Islet of Langerhans (tissue), 1 donor: Measurements from ENCODE around the gene LNPEP.
"Not testable (repeated sequence)": the region's sequence is repeated elsewhere in the genome, so short reads cannot be mapped to it uniquely, and the experiment has no call there.

ENCODE experiments used
- FAIRE-seq: peaks from one replicate; lab custom pipeline; 2011; peaks lifted over from hg19 to GRCh38; lab: Jason Lieb, UNC

LNPEP gene

DNA sequence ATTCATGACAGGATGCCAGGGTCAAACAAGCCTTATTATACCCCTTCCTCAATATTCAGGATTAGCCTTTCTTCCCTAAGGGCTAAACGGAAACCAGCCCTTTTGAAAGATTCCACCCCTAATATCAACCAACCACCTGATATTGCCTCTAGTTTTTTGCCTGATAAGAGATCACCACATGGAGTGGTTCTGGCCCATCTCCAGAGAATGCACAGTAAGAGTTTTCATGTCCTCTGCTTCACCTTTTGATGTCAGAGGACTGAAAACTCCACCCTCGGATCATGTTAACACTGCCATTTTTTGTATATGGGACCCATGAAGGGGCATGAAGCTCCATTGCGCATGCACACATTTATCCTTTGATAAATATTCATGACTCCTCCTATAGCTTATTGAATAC lies 5.8 kb upstream of the LNPEP start:
- no peak for FAIRE-seq

- no peak for FAIRE-seq
These were observed 5.3 kb upstream of the LNPEP start for GRCh38 chr5:96930589-96930988.

GRCh38 chr5:96931037-96931436 lies 4.8 kb upstream of the LNPEP start:
- FAIRE-seq: not testable (repeated sequence)

GRCh38 chr5:96931605-96932004 lies 4.3 kb upstream of the LNPEP start:
- FAIRE-seq: no peak

DNA sequence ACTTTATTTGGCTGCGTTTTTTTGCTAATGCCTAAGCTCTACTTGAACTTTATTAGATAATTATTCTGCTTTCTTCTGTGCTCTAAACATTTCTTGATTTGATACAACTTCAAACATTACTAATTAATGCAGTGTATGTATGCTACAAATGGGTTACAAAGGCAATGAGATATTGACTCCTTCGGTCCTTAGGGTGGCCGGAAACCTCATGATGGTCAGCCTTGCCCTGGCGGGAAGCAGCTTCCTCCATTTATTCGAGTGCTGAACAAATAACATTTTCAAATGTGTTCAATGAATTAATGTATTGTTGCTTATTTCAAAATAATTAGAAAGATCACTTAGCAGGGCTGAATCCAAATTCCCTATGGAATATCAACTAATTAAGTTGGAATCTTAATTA lies 3.9 kb upstream of the LNPEP start:
- FAIRE-seq: no peak

GRCh38 chr5:96933764-96934707 lies 1.8 kb upstream of the LNPEP start:
- FAIRE-seq: no peak

- no peak for FAIRE-seq
These were observed 947 bp upstream of the LNPEP start for GRCh38 chr5:96934708-96935558.

GRCh38 chr5:96936431-96937320 lies 796 bp downstream of the LNPEP start:
- FAIRE-seq: no peak

GRCh38 chr5:96940586-96940985 lies 4.7 kb downstream of the LNPEP start:
- no peak for FAIRE-seq

GRCh38 chr5:96941140-96941539 lies 5.3 kb downstream of the LNPEP start:
- no peak for FAIRE-seq

- FAIRE-seq: no peak
These were observed 6.2 kb downstream of the LNPEP start for GRCh38 chr5:96942078-96942477.

DNA sequence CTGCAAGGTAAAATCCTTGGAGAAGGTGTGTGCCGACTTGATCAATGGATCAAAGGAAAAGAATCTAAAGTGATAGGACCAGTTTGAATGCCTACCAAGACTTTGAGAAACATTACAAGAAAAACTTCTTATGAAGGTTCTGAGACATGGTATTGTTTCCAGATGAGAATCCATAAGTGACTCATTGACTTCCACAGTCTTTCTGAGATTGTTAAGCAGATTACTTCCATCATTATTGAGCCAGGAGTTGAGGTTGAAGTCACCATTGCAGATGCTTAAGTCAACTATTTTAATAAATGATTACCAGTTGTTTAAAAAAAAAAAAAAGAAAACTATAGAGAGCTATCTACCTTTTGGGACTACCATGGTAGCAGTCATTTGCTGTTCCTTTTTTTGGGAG lies 7.0 kb downstream of the LNPEP start:
- no peak for FAIRE-seq

DNA sequence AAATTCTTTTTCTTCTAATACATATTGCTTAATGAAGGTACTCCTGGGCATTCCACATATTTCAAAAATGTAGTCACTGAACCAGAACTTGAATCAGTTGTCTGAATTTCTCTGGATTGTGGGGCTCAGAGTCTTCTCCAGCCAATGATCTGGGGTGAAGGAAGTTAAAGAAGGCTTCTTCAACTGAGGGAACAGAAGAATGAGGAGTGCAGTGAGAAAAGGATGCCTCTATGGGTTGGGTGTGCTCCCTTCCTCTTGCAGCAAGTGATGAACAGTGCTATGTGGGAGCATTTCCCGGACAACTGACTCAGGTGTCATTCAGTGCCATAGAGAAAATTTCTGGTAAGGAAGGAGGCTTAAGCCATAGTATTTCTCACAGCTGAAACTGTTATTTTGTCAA lies 7.9 kb downstream of the LNPEP start:
- FAIRE-seq: no peak

GRCh38 chr5:96945144-96945897 lies 9.4 kb downstream of the LNPEP start:
- peak; percentile 17 for FAIRE-seq

GRCh38 chr5:96946381-96946780 lies 10.5 kb downstream of the LNPEP start:
- no peak for FAIRE-seq

GRCh38 chr5:96952118-96952750 lies 16.4 kb downstream of the LNPEP start:
- no peak for FAIRE-seq

- FAIRE-seq: no peak
These were observed 17.3 kb downstream of the LNPEP start for GRCh38 chr5:96952974-96953730.

DNA sequence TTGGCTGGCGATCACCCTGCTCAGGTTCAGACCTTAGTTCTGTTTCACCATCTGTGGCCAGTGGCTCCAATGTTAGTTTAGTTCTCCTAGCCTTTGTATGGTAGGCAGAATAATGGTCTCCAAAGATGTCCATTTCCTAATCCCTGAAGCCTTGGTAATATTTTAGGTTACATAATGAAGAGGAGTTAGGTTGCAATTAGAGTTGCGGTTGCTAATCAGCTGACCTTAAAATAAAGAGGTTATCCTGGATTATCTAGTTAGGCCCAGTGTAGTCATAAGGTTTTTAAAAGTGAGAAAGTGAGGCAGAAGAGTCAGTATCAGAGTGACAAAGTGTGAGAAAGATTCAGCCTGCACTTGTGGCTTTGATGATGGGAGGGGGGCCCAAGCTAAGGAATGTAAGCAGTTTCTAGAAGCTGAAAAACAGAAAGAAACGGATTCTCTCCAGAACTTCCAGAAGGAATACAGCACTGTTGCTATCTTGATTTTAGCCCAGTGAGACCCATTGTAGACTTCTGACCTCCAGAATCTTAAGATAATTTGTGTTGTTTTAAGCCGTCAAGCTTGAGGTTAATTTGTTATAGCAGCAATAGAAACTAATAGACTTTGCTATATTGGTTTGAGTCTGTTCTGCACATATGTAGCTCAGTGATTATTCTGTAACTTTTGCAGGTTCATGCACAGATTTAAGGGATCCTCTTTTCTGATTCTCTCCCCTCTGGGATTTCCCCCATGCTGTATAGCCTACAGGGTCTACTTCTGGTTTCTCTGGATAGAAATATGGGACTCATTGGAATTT lies 21.6 kb downstream of the LNPEP start:
- no peak for FAIRE-seq

DNA sequence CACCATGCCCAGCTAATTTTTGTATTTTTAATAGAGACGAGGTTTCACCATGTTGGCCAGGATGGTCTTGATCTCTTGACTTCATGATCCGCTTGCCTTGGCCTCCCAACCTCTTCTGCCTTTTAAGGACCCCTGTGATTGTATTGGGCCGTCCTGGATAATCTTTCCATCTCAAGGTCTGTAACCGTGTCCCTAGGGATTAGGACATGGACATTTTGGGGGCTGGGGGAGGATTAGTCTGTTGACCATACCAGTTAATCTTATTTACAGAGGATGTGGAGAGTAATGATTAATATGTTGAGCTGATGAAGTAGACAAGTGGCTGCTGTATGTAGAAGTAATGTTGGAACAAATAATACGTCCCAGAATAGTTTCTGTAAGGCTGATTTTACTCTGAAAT lies 23.1 kb downstream of the LNPEP start:
- peak; percentile 51 for FAIRE-seq
